A673 (cell line): ENCODE results near the gene ARHGAP32. TPM values are rescaled to one million over a fixed set of nuclear protein-coding genes. Genes with fewer than 3 reads are reported as not detected.

Source experiments
- BruUV-seq: library from RNA; stranded (reverse); fragments of 400-500 nt; replicated peaks from 2 replicates; lab custom pipeline; 2021; lab: Mats Ljungman, UMichigan
- CTCF ChIA-PET: fragments of 300-600 bp; sonication (Branson Sonifier 250); formaldehyde crosslinking; loops from one replicate; lab custom pipeline; 2022; ENCODE audit warnings: antibody characterized with exemption; lab: Charles Lee
- POLR2A ChIA-PET: fragments of 300-600 bp; sonication (Branson Sonifier 250); formaldehyde crosslinking; loops from one replicate; lab custom pipeline; 2022; ENCODE audit warnings: antibody characterized with exemption; ENCODE audit not compliant: low non-redundant PET; lab: Charles Lee
- DNase-seq: peaks from one replicate; pipeline ENCODE4 v3.0.0-alpha.2; 2015; ENCODE audit warnings: low spot score
- H3K27ac ChIP-seq: fragments of 200-600 bp; sonication (generic); 2 replicates; pipeline ENCODE4 v1.5.1; 2016; ENCODE audit warnings: mixed run types, low read depth, mild to moderate bottlenecking, mixed read lengths, antibody characterized with exemption, low read length; ENCODE audit not compliant: poor library complexity, severe bottlenecking
- H3K27me3 ChIP-seq: fragments of 200-600 bp; sonication (generic); replicated peaks from 2 replicates; pipeline ENCODE4 v1.6.1; 2017; ENCODE audit warnings: mixed run types, low read depth, mild to moderate bottlenecking, mixed read lengths, antibody characterized with exemption, low read length; ENCODE audit not compliant: insufficient read depth, poor library complexity
- H3K36me3 ChIP-seq: fragments of 200-600 bp; sonication (generic); 2 replicates; pipeline ENCODE4 v1.6.1; 2016; ENCODE audit warnings: mixed run types, mild to moderate bottlenecking, mixed read lengths, antibody characterized with exemption, low read length; ENCODE audit not compliant: insufficient read depth, poor library complexity, severe bottlenecking
- H3K4me1 ChIP-seq: fragments of 200-600 bp; sonication (generic); 2 replicates; pipeline ENCODE4 v1.6.1; 2017; ENCODE audit warnings: mixed run types, mild to moderate bottlenecking, mixed read lengths, antibody characterized with exemption, low read length; ENCODE audit not compliant: insufficient read depth, poor library complexity, severe bottlenecking
- H3K4me3 ChIP-seq: fragments of 200-600 bp; sonication (generic); 2 replicates; pipeline ENCODE4 v1.5.1; 2016; ENCODE audit warnings: low read depth, mixed run types, mild to moderate bottlenecking, mixed read lengths, low read length; ENCODE audit not compliant: poor library complexity, severe bottlenecking
- H3K9me3 ChIP-seq: fragments of 200-600 bp; sonication (generic); 2 replicates; pipeline ENCODE4 v1.6.1; 2016; ENCODE audit warnings: mixed run types, low read depth, mild to moderate bottlenecking, mixed read lengths, antibody characterized with exemption, low read length; ENCODE audit not compliant: poor library complexity, severe bottlenecking
- CTCF ChIP-seq: fragments of 300-800, 200-600 bp; sonication (generic); conservative IDR thresholded peaks from 2 replicates; pipeline ENCODE4 v1.5.1; 2017; ENCODE audit warnings: low read depth, mild to moderate bottlenecking, antibody characterized with exemption, low read length, moderate library complexity, mixed read lengths
- EZH2 ChIP-seq: fragments of 200-600 bp; sonication (generic); IDR thresholded peaks from 2 replicates; pipeline ENCODE4 v1.6.1; 2017; ENCODE audit warnings: borderline replicate concordance, low read depth, mild to moderate bottlenecking, mixed read lengths, antibody characterized with exemption, low read length; ENCODE audit not compliant: poor library complexity, severe bottlenecking
- intact Hi-C: fragments of 100-400 bp; cut with micrococcal nuclease; formaldehyde crosslinking; loops from one replicate; pipeline ENCODE4 v1.10.0; 2022; ENCODE audit not compliant: unreplicated experiment
- total RNA-seq: library from RNA; stranded (reverse); gene quantifications from 2 replicates; pipeline ENCODE4 v1.2.3, GENCODE V29; 2021

ARHGAP32 gene
- total RNA-seq, 1 experiment from 2014 or later: 42.8 TPM

DNA sequence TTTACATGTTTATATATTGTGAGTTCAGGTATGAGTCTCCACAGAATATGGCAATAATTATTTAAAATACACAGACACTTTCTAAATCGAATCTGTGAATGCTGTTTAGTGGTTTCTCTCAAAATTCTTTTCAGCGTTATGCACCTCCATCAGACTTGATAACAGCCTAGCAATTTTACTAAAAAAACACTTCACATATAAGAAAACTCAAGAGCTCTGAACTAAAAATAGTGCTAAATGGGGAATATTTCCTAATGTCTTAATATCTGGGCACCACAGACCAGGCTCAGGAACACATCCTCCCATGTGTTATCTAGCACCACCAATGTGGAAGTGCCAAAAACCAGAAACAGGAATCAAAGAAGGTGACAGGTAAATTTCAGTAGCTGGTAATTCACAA, 47.9 kb downstream of the ARHGAP32 start:
- intact Hi-C loops: no loop called here
- ChIA-PET POLR2A (no interaction called here), CTCF (no interaction called here)
- Histone ChIP-seq H3K4me1 (peaks cover 32% of the 10 kb centered on the region), H3K27ac (no peak overlapping the region), H3K9me3 (no peaks in the 10 kb centered on the region), H3K4me3 (no peak overlapping the region), H3K36me3 (no peaks in the 10 kb centered on the region), H3K27me3 (no peaks in the 10 kb centered on the region)
- DNase-seq: no peak
- TF ChIP-seq CTCF (no peak), EZH2 (no peak)
- no TSS peak for BruUV-seq

GRCh38 chr11:129143335-129143734, 48.8 kb downstream of the ARHGAP32 start:
- intact Hi-C loops: no loop called here
- ChIA-PET CTCF (no interaction called here), POLR2A (no interaction called here)
- Histone ChIP-seq H3K4me1 (peaks cover 32% of the 10 kb centered on the region), H3K27me3 (no peaks in the 10 kb centered on the region), H3K27ac (peak overlapping the region; percentile 17), H3K9me3 (no peaks in the 10 kb centered on the region), H3K4me3 (peak overlapping the region; percentile 7), H3K36me3 (no peaks in the 10 kb centered on the region)
- no peak for TF ChIP-seq EZH2
- TF ChIP-seq CTCF: no peak
- peak; percentile 82 for DNase-seq
- no TSS peak for BruUV-seq

- intact Hi-C loops: no loop called here
- Histone ChIP-seq H3K4me1 (peaks cover 32% of the 10 kb centered on the region), H3K27me3 (no peaks in the 10 kb centered on the region), H3K36me3 (no peaks in the 10 kb centered on the region), H3K4me3 (no peak overlapping the region), H3K9me3 (no peaks in the 10 kb centered on the region), H3K27ac (no peak overlapping the region)
- BruUV-seq: no TSS peak
- TF ChIP-seq EZH2 (no peak), CTCF (no peak)
- DNase-seq: no peak
- POLR2A ChIA-PET: no interaction called here
- CTCF ChIA-PET: no interaction called here
These were observed 50.2 kb downstream of the ARHGAP32 start for GRCh38 chr11:129141748-129142523.
